Dedifferentiated amniotic fluid mesenchymal stem cell (primary cell): Measurements from ENCODE around the gene ABL1.
"Not testable (repeated sequence)": the region's sequence is repeated elsewhere in the genome, so short reads cannot be mapped to it uniquely, and the experiment has no call there.

Source experiments
- DNase-seq: peaks from one replicate; pipeline ENCODE4 v3.0.0-alpha.2; 2016; ENCODE audit errors: extremely low spot score

The ABL1 gene

DNA sequence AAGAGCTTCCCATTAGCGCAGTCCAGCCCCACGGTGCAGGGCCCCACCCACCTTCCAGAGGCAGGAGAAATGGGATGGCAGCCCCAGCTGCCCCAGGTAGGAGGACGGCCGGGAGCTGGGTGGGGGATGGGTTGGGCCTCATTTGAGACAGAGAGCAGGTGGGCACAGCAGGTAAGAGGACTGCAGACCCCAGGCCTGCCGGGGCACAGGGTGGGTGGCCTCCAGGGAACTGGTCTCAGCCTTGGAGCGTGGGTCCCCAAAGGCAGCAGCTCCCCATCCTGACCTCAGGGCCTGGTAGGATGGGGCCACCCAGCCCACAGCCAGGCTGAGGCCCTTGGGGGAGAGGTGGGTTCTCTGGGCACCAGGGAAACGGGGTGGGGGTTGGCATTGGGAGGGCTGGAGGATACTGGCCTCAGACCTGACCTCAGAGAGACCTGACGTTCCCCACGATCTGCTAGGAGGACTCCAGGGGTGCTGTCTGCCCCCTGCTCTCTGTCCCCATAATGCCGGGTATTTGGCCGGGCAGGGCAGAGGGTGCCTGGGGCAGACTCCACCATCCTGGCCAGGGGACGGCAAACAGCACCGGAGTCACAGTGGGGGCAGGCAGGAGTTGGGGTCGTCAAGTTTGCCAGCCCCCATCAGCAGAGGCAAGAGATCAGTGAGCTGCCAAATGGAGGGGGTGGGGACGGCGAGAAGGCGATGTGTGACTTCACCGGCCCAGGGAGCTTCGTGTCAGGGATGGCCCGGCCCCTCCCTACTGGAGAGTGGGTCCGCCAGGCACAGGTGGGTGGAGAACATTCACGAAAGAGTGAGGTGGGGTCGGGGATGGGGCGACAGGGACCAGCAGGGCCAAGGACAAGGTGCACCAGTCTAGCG lies 68.4 kb downstream of the ABL1 start:
- no peak for DNase-seq

DNA sequence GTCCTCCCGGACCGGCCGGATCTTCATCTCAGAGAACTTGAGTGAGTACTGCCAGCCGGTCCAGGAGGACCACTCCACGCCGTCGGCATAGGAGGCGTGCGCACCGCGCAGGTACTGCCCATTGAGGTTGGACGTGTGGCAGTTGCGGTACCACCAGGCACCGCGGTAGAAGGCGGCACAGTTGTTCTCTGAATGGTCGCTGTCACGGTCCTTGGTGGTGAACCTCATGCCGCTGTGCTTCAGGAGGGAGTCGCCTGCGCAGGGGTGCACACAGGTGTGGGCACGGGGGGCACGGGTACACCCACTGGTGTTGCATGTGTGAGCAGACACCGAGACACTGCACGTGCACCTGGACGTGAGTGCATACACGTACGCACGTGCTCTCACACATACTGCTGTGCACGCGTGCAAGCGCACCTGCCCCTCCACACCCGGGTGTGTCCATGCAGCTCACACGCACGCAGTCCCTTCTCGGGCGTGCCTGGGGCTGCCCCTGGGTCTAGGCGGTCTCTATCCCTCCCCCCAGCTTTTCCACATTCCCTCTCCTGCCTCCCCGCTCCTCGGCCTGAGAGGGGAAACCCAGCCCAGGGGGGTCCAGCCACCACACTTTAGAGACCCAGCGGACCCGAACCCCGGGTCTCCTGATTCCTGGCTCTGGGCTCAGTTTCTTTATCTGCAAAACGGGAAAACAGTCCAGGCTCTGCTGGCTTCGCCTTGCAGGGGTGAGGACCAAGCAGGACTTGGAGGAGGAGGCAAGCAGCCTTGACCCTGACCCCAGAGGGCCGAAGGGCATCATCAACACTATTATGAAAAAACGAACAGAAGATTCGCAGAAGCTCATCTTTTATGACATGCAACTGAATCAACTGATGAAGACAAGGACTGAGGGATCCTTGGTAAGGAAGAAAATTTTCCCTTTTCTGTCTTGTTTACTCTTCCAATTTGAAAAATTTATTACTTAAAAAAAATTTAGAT lies 69.3 kb downstream of the ABL1 start:
- no peak for DNase-seq

DNA sequence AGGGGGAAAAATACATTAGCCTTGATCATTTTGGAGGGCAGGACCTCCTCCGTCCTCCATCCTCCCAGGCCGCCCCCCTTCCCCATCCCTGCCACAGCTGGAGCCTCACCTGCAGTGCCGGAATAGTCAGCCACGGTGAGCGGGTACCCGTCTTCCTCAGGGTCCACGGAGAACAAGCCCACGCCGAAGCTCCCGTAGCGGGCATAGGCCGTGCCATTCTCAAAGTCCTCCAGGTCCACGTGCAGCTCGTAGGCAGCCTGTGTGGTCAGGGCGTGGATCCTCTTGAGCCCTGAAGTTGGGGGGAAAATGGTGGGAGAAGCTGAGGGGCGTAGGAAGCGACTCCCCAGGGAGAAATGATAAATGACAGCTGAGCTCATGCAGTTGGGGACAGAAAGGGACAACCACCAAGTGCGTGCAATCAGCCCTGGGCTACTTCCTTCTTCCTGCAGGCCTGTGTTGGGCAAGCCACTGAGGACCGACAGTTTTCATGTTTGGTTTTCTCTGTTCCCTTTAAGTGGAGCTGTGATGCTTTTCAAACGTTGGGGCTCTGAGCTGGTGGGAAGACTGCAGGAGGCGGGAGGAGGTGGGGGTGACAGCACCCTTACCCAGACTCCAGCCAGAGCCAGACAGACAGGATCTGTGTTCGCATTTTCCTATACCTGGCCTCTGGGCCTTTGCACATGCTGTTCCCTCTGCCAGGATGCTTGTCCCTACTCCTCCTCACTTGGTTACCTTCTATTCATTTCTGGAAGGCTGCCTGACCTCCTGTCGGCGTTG lies 70.3 kb downstream of the ABL1 start:
- DNase-seq, result no peak

DNA sequence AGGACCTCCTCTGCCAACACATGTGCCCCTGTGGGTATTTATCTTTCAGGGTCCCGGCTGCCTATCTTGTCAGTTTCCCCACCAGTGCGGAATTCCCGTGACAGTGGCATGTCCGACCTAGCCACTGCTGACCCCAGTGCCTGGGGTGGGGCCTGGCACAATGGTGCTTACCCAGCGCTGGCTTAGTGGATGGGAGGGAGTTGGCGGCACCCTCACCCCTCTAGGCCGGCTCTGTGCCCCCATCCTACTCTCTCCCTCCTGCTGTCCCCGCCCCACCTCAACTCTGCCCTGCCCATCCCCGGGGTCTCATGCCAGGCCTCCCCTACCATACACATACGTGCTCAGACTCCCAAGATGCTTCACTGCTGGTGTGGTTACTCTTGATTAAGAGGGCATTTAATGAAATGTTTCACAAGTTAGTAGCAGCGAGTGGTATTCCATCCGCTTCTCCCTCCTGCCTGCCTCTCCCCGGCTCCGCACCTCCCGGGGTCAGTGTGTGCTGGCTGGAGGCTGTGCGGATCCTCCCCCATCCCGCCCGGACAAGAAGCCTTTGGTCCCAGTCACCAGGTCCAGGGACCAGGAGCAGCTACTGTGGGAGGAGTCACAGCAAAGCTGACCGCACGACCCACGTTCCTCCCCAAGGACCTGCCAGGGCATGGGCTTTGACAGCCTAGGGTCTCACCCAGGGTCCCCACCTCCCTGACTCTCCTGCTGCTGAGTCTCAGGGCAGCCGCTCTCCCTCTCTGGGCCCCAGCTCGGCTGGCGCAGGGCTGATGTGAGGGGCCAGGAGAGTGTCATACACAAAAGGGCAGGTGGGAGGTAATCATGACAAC lies 71.1 kb downstream of the ABL1 start:
- DNase-seq, result no peak

DNA sequence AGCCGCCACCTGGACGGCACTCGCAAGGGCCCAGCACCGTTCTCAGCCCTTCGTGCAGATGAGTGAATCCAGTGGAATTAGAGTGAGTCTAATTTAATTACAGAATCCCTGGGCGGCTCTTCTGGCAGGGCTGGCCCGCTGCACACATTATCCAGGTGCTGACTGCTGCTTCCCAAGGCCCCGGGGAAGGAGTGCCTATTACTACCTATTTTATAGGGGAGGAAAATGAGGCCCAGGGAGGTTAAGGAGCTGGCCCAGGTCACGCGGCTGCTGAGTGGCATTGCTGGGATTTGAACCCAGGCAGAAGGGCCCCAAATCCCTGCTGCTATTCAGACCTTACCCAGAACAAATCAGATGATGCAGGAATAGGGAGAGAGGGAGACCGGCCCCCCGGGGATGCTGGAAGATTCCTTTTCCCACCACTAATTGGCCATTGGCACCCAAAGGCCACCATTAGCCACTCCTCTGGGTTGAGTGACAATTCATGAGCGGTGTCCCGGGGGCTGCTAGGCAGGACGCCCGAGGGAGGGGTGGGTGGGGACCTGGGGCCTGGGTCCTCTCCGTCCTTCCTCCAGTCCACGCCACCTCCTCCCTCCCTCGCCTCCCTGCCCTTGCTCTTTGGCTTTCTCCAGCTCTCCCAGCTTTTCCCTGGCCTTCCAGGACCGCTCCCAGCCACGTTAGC lies 71.8 kb downstream of the ABL1 start:
- DNase-seq, result no peak

DNA sequence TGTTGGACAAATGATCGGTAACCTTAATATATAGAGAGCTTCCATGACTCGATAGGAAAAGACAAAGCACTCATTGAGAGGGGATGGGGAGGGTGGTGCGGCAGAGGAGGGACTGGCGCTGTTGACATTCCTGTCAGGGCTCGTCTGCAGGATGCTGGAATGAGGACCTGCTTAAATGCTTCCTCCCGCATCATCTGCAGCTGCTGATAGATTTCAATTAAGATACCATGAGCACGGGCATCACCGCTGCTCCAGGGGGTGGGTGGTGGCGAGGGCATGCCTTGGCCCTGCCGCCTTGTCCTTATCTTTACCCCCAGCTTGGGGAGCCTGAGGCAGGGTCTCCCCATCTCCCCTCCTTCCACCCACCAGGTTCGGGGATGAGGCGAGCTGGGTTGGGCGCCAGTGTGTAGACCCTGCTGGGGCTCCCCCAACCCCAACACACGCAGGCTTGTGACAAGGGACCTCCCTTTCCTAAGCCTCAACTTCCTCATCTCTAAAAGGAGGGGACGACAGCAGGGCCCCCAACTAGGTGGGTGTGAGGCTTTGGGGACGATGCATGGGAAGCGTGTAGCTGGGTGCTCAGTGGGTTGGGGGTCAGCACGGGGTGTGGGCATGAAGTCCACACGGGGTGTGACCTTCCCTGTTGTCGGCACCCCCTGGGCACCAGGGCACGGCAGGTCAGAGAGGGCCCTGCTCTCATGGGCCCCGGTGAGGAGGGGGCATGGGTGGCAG lies 73.3 kb downstream of the ABL1 start:
- DNase-seq, result no peak

DNA sequence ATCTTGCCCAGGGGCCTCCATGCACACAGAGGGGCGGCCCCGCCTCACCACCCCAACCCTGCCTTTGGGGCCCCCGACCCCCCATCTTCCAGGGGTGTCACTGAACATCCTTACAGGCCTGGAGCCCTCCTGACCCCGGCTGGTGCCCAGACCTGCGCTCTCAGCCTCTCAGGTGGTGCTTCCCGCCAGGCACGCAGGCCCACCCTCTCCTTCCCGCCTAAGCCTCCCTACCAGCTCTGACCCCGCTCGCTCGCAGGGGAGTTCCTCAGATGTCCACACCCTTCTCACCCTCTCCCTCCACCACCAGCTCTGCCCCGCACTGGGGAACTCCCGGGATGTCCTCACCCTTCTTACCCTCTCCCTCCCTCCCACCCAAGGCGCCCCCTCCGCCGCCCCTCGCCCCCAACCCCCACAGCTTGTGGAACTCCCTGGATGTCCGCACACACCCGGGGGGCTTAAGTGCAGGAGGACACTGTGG lies 73.9 kb downstream of the ABL1 start:
- no peak for DNase-seq

DNA sequence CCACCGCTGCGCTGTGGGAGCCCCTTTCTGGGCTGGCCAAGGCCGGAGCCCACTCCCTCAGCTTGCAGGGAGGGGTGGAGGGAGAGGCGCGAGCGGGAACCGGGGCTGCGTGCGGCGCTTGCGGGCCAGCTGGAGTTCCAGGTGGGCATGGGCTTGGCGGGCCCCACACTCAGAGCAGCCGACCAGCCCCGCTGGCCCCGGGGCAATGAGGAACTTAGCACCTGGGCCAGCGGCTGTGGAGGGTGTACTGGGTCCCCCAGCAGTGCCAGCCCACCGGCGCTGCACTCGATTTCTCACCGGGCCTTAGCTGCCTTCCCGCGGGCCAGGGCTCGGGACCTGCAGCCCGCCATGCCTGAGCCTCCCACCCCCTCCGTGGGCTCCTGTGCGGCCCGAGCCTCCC lies 75.0 kb downstream of the ABL1 start:
- not testable (repeated sequence) for DNase-seq

DNA sequence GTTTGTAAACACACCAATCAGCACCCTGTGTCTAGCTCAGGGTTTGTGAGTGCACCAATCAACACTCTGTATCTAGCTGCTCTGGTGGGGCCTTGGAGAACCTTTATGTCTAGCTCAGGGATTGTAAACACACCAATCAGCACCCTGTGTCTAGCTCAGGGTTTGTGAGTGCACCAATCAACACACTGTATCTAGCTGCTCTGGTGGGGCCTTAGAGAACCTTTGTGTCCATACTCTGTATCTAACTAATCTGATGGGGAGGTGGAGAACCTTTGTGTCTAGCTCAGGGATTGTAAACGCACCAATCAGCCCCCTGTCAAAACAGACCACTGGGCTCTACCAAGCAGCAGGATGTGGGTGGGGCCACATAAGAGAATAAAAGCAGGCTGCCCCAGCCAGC lies 75.6 kb downstream of the ABL1 start:
- not testable (repeated sequence) for DNase-seq

DNA sequence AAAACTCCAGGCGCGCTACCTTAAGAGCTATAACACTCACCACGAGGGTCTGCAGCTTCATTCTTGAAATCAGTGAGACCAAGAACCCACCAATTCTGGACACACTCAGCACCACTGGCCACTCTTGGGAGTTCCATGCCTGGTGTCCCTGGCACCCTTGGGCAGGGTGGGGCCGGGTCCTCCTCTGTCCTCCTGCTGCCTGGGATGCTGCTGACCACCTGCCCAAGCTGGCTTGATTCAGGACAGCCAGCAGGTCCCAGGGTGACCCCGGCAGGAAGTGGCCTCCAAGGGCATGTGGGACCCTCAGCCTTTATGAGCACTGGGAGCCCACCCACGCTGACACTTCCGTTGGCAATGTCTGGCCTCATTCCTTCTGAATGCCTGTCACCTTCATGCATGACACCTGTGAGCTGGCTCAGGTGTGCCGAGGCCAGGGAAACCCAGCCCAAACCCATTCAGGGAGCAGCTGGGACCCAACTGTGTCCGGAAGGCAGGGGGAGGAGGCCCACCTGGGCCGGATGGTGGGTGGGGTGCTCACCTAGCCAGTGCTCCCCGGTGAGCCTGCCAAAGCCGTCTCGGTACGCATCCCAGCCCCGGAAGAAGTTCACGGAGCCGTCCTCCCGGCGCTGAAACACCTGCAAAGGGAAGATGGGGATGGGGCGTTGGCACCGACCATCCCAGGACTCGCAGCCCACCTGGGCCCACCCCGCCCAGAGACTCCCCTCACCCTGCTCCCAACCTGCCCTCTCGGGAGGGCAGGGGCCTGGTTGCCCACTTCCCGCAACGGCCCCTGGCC lies 76.4 kb downstream of the ABL1 start:
- DNase-seq, result no peak

DNA sequence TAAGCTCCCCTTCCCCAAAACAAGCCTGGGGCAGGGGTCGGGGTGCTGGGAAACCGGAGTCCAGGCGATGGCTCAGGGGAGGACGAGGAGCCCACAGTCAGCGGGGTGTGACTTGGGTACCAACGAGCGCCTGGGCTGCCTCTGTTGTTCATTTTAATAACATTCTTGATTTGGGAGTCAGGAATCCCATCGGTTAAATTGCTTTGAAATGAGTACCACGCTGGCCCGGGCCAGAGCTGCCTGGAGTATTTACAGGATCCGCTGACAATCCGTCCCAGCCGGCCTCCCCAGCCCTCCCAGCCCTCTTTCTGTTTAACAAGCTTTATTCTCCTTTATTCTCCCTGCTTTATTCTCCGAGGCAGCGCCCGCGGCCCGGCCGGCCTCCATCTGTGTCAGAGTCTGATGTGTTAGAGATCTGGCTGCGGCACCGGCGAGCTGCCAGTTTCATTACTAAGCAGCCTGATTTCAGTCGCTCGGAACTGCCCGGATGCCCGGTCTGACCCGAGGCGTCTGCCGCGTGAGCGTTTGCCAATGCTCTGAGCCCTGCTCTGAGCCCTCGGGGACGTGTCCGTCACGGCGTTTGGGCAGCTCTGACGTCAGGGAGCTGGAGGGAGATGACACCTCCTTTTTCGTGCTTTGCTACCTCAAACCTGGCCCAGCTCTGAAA lies 78.0 kb downstream of the ABL1 start:
- DNase-seq, result peak; percentile 51

DNA sequence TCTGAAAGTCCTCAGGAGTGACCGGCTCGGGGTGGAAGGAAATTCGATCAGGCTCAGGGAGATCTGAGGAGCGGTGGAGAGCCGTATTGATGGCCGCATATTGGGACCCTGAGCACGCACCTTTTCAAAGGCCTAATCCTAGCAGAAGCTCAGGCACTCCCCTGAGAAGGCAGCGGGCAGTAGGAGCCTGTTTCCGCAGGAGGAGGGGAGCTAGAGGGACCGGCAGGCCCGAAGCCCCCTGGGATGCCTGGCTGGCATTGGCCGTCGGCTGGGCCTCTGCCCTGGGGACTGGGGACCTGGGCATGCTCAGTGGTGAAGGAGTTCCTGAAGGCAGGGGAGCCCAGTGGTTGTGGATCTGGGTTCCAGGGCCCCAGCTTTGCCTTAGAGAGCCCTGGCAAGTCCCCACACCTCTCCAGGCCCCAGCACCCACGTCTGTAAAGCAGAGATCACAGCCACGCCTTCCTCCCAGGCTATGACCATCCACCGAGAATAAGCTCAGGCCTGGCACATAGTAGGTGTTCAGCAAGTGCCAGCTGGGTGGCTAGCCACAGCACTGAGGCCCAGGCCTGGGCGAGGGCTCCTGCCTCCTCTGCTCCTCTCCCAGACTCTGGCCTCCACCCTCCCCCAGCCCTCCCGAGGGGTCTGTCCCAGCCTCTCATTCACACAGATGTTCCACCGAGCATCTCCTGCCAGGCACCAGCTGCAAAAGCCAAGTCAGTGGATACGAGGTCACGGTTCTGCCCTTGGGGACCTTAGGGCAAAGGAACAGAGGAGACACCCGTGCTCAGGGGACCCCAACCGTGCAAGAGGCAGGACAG lies 78.8 kb downstream of the ABL1 start:
- no peak for DNase-seq

DNA sequence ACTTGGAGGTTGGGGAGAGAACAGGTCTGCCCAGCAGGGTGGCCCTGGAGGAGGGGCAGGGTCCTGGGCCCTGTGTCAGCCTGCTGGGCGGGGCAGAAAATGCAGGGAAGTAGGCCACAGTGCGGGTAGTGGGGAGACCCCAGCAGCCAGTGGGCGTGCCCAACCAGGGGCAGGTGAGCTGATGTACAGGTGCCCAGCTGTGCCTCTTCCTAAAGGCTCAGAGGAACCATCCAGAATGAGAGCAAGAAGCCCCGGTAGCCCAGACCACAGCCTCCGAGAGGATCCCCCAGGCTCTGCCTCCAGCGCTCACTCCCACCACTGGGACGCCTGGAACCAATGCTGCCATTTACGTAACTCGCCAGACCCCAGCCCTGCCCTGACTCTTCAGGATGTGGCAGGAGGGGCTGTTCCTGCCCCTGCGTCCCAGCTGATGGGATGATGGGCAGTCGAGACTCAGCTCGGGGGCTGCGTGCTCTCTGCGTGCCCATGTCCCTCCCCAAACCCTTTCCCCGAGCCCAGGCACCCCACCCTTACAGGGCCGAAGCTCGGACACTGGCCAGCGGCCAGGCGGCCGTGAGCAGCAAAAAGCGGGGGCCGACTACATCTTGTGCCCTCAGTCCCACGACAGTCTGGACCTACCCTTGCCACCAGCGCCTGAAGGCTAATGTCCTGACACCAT lies 79.5 kb downstream of the ABL1 start:
- DNase-seq, result no peak

DNA sequence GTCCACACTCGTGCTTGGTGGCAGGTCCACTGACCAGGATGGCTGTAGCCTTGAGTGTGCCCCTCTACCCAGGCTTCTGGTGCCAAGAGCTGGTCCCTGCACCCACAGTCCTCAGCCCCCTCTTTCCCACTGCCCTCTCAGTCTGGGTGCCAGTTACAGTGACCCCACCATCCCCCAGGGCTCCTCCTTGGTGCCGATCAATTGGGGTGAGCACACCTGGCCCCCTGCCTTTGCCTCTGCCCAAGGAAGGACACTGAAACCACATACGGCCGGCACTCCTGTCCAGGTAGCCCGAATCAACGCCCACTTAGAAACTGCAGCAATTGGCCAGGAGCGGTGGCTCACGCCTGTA lies 80.0 kb downstream of the ABL1 start:
- DNase-seq, result no peak

DNA sequence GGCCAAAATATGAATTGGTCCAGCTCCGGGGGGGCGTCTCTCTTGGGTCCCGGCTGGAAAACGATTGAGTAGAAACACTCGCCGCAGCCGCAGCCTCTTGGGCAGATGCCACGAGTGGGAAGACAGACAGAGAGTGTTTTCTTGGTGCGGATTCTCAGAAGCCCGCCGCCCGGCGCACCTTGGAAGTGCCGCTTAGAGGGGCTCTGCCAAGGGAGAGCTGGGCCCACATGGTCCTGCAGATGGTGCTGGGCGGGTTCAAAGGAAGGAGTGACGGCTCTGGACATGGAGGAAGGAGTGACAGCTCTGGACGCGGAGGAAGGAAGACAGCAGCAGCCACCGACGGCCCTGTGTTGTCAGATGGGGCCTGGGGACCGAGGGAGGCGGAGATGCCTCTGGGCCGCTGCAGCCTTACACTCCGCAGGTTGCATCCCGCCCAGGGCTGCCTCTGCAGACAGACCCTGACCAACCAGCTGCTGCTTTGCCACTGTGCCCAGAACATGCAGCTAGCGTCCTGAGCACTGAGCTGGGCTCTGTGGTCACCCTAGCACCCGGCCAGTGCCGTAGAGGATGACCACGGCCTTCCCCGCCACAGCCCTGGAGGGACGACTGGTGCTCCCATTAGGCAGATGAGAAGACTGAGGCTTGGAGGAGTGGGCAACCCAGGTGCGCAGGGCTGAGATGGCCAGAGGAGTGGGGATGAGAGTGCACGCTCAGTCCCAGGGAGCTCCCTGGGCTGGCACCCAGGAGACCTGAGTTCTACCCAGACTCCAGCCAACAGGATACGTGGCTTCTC lies 82.3 kb downstream of the ABL1 start:
- no peak for DNase-seq
